ENCODE measurements around the gene ISCA2. TPM values are rescaled to one million over a fixed set of nuclear protein-coding genes. Genes with fewer than 3 reads are reported as not detected.

Gene ISCA2
- total RNA-seq, 4 donors from 2014 or later = 4.1 to 32.4 (median 20.6) TPM

DNA sequence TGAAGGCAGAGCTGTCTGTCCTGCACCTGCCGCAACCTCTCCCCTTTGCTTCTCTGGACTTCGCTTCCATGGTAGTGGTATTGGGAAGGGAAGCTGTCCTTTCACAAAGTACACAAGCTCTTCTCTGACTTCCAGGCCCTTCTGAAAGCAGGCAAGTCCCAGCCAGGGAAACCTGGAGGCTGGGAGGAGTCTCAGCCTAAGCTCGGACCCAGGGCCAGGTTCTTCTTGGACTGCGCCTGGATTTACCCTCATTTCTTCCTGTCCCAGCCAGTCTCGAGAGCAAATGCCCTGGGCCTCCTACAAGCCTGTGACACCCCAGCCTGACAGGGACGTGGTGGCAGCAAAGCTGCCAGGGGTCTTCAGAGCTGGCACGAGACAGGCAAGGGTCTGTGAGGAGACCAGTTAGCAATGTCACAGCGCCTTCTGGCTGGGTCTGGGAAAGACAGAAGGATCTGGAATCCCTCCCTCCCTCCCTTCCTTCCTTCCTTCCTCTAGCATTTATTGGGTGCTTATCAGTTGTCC, 22.4 kb downstream of the ISCA2 start:
- 79 to 83% methylated on average over 1 to 8 of the region's 8 CpGs for WGBS, 2 donors (ENCODE audit: low coverage in 1 of 2)
- no peak for DNase-seq
- Histone ChIP-seq H3K36me3 (no peaks in the 10 kb centered on the region), H3K27ac (no peak overlapping the region), H3K27me3 (no peaks in the 10 kb centered on the region), H3K4me3 (no peak overlapping the region), H3K4me1 (no peaks in the 10 kb centered on the region), H3K9me3 (no peaks in the 10 kb centered on the region)
- intact Hi-C loops (cut with DNase I; ENCODE audit: low total_unique reads) (no loop called here), in situ Hi-C loops (cut with MboI; ENCODE audit: low pct_ligation_motif_present in 1 of 4, low pct_unique_long_range_greater_than_20kb in 1 of 4, low sequenced_read_pairs in 3 of 4) (no loop called here)
- TF ChIP-seq EP300 (IDR thresholded peaks at IDR 0.05; ENCODE audit: low read depth) (no peak), POLR2AphosphoS5 (IDR thresholded peaks at IDR 0.05) (no peak), POLR2A (IDR thresholded peaks at IDR 0.05) (no peak)
- TF ChIP-seq, protein P1, sequence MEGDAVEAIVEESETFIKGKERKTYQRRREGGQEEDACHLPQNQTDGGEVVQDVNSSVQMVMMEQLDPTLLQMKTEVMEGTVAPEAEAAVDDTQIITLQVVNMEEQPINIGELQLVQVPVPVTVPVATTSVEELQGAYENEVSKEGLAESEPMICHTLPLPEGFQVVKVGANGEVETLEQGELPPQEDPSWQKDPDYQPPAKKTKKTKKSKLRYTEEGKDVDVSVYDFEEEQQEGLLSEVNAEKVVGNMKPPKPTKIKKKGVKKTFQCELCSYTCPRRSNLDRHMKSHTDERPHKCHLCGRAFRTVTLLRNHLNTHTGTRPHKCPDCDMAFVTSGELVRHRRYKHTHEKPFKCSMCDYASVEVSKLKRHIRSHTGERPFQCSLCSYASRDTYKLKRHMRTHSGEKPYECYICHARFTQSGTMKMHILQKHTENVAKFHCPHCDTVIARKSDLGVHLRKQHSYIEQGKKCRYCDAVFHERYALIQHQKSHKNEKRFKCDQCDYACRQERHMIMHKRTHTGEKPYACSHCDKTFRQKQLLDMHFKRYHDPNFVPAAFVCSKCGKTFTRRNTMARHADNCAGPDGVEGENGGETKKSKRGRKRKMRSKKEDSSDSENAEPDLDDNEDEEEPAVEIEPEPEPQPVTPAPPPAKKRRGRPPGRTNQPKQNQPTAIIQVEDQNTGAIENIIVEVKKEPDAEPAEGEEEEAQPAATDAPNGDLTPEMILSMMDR (IDR thresholded peaks at IDR 0.05) = no peak

DNA sequence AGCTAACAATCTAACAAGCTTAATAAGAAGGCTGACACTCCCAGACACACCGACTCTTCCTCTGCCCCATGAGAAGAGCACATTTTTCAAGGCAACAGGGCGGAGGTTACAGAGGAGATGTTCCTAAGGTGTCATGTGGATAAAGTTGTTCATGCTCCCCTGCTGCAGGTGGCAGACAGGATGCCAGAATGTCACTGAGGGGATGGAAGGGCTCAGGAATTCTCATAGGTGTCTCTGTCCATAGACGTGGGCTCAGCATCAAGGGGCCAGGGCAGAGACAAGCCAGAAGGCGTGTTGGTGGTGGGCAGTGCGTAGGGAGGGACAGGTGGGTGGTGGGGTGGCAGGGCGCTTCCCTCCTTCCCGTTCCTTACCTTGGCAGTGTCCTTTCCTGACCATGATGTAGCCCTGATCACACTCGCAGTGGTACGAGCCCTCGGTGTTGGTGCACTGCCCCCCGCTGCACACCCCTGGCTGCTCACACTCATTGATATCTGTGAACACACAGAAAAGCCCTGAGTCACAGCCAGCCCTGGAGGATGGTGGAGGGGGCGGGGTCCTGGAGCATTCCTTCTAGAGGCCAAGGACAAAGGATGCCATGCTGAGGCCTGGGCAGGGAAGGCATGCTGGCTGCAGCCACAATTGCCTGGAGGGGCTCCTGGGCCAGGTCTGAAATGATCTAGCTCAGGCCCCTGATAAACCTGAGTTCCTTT, 23.0 kb downstream of the ISCA2 start:
- Histone ChIP-seq H3K4me1 (no peaks in the 10 kb centered on the region), H3K36me3 (no peaks in the 10 kb centered on the region), H3K27ac (no peak overlapping the region), H3K27me3 (no peaks in the 10 kb centered on the region), H3K4me3 (no peak overlapping the region), H3K9me3 (no peaks in the 10 kb centered on the region)
- TF ChIP-seq EP300 (IDR thresholded peaks at IDR 0.05; ENCODE audit: low read depth) (no peak), POLR2A (IDR thresholded peaks at IDR 0.05) (no peak), POLR2AphosphoS5 (IDR thresholded peaks at IDR 0.05) (no peak)
- TF ChIP-seq, protein P1 (IDR thresholded peaks at IDR 0.05) = no peak
- 86% methylated on average over 10 of the region's 12 CpGs; no CpG with 5 or more reads in 1 of the 2 donors for WGBS, 2 donors (ENCODE audit: low coverage in 1 of 2)
- in situ Hi-C loops (cut with MboI; ENCODE audit: low pct_ligation_motif_present in 1 of 4, low pct_unique_long_range_greater_than_20kb in 1 of 4, low sequenced_read_pairs in 3 of 4) = no loop called here
- intact Hi-C loops (cut with DNase I; ENCODE audit: low total_unique reads) = no loop called here
- no peak for DNase-seq

DNA sequence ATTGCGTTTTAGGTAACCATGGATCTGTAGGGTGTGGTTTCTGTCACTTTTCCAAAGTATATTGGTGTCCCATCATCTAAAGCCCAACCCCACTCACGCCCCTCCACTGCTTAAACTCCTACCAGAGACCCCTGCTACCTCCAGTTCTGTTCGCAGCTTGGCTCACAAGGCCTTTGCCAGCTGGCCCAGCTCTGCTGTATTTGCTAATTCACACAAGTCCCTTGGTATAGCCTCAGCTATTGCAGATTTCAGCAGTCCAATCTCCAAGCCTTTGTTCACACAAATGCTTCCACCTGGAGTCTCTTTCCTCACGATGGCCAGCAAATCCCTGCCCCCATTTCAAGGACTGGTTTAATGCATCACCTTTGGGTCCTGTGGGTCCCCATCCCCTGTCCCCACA, 24.2 kb downstream of the ISCA2 start:
- DNase-seq = no peak
- Histone ChIP-seq H3K36me3 (no peaks in the 10 kb centered on the region), H3K9me3 (no peaks in the 10 kb centered on the region), H3K4me3 (no peak overlapping the region), H3K4me1 (no peaks in the 10 kb centered on the region), H3K27me3 (no peaks in the 10 kb centered on the region), H3K27ac (no peak overlapping the region)
- in situ Hi-C loops (cut with MboI; ENCODE audit: low pct_ligation_motif_present in 1 of 4, low pct_unique_long_range_greater_than_20kb in 1 of 4, low sequenced_read_pairs in 3 of 4) = no loop called here
- WGBS, 2 donors (ENCODE audit: low coverage in 1 of 2) = 71% methylated on average over 4 of the region's 4 CpGs; no CpG with 5 or more reads in 1 of the 2 donors
- intact Hi-C loops (cut with DNase I; ENCODE audit: low total_unique reads) = no loop called here
- TF ChIP-seq EP300 (IDR thresholded peaks at IDR 0.05; ENCODE audit: low read depth) (no peak), POLR2AphosphoS5 (IDR thresholded peaks at IDR 0.05) (no peak), POLR2A (IDR thresholded peaks at IDR 0.05) (no peak)
- TF ChIP-seq, protein P1 (IDR thresholded peaks at IDR 0.05) = no peak

DNA sequence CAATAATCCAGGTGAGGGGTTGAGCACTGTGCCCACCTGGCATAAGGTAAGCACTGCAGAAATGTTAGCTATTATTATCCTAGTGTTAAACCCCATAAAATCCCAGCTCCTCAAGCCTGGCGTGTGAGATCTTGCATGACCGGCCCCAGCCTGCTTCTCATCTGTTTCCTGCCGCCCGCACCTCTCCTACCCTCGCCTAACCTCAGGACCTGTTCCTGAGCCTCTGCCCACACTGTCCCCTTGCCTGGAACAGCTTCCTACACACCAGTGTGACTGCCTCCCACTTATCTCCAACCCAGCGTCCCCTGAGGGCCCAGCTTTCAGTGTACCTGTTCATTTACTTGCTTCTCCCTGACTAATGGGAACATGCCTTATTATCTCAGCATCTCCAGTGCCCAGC, 24.7 kb downstream of the ISCA2 start:
- Histone ChIP-seq H3K9me3 (no peaks in the 10 kb centered on the region), H3K4me3 (no peak overlapping the region), H3K4me1 (no peaks in the 10 kb centered on the region), H3K36me3 (no peaks in the 10 kb centered on the region), H3K27me3 (no peaks in the 10 kb centered on the region), H3K27ac (no peak overlapping the region)
- 79% methylated on average over 6 of the region's 6 CpGs; no CpG with 5 or more reads in 1 of the 2 donors for WGBS, 2 donors (ENCODE audit: low coverage in 1 of 2)
- no peak for DNase-seq
- intact Hi-C loops (cut with DNase I; ENCODE audit: low total_unique reads) (no loop called here), in situ Hi-C loops (cut with MboI; ENCODE audit: low pct_ligation_motif_present in 1 of 4, low pct_unique_long_range_greater_than_20kb in 1 of 4, low sequenced_read_pairs in 3 of 4) (no loop called here)
- no peak for TF ChIP-seq EP300 (IDR thresholded peaks at IDR 0.05; ENCODE audit: low read depth)
- TF ChIP-seq, protein P1 (IDR thresholded peaks at IDR 0.05) = no peak
- no peak for TF ChIP-seq POLR2AphosphoS5 (IDR thresholded peaks at IDR 0.05)
- no peak for TF ChIP-seq POLR2A (IDR thresholded peaks at IDR 0.05)
